CD4-positive, alpha-beta T cell treated with Interferon alpha-2 for 1 hour (primary cell): ENCODE data around the gene GRK6.

ENCODE experiments used
- DNase-seq, 2 donors: peaks; one replicate each; pipeline ENCODE4 v3.0.0-alpha.2; 2020 to 2022

Gene GRK6

DNA sequence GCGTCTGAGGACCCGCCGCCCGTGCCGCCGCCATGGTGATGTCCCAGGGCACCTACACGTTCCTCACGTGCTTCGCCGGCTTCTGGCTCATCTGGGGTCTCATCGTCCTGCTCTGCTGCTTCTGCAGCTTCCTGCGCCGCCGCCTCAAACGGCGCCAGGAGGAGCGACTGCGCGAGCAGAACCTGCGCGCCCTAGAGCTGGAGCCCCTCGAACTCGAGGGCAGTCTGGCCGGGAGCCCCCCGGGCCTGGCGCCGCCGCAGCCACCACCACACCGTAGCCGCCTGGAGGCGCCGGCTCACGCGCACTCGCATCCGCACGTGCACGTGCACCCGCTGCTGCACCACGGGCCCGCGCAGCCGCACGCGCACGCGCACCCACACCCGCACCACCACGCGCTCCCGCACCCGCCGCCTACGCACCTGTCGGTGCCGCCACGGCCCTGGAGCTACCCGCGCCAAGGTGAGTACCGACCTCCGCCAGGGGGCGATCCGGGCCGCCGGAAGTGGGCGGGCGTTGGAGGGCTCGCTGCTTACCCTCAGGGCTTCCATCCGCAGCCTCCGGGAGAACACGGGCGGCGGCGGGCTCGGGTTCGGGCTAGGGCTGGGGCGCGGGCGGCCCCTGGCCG, 28.7 kb downstream of the GRK6 start:
- DNase-seq = peak; percentile 90 to 93

GRCh38 chr5:177455661-177456590, 29.4 kb downstream of the GRK6 start:
- peak; percentile 91 to 94 for DNase-seq

- no peak for DNase-seq
Measured at GRCh38 chr5:177456591-177456964, 30.1 kb downstream of the GRK6 start.

DNA sequence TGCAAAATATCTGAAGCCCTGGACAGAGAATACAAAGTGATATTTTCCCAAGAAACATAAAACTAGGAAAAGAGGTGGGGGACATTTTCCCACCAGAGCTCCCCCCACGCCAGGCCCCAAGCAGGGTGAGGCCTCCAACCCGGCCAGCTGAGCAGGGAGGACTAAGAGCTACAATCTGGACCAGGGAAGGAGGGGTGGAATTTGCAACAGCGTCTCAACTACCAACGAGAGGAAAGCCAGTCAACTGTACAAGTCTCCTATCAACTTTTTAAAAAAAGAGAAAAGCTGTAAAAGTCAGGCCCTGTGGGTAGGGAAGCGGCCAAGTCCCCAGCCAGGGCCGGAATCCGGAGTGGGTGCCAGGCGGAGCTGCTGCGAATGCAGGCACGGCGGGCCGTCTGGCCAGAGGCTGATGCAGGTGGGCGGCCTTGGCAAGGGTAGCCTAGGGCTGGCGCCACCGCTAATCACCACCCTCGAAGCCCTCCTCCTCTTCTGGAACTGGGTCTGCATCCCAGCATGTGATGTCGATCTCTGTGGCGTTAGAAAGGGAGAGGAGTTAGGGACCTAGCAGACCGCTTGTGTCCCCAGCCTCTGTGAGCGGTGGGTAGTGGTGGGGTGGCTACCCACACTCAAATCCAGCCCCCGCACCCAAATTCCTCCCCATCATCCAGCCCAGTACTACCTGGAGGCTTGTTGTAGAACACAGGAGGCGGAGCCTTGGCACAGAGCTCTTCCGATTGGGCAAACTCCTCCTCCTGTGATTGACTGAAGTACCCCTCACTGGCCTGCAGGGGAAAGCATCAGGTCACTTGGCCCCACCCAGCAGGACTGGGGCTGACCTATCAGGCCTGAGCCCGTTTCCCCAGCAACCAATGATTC, 30.7 kb downstream of the GRK6 start:
- DNase-seq = peak; percentile 79 to 86

- DNase-seq = no peak
Measured at GRCh38 chr5:177457852-177458681, 31.6 kb downstream of the GRK6 start.

GRCh38 chr5:177458912-177459350, 32.5 kb downstream of the GRK6 start:
- no peak for DNase-seq

DNA sequence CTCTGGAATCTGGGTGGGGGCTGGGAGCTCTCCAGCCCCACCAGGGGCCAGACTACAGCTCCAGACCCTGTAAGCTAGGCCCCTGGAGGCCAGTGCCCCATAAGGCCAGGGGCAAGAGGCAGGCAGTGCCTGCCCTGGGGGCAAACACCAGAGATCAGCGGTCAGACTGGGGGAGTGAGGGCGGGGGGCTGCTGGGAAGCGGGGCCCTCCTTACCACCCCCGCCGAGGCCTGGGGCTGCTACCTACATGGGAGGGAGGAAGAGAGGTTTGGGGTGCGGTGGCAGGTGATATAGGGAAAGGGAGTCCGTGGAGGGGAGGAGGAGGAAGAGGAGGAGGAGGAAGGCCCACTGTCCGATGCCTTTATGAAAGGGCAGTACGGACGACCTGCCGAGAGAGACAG, 32.9 kb downstream of the GRK6 start:
- DNase-seq = no peak

DNA sequence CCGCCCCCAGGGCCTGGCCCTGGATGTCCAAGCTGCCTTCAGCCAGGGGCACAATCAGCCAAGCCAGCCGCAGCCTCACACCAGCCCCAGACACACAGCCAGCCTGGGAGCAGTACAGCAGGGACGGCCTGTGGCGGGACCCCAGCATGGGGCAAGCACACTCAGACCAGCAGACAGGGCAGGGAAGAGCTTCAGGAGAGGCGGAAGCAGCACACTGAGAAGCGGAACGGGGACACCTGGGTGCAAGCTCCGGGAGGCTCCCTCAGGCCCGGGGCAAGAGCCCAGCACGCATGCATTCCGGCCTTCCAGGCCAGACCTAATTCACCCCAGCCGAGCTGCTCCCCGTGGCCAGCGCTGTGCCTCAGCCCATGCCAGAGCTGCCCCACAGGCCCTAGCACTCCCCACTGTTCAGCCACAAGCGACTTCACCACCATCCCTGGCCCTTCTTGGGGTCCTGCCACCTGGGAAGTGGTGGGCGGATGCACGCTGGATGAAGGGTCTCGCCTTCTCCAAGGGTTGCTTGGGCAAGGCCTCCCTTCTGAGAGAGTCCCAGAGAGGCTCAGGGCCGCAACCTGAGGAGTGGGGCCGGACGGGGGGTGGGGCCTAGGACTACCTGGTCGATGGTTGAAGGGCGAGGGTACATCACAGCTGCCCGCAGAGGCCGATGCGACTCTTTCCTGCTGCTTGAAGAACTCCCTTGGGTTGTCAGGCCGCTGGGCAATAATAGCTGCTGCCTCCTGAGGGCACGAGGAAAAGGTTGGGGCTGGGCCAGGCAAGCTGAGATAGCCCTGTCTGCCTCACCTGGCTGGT, 33.5 kb downstream of the GRK6 start:
- no peak for DNase-seq

DNA sequence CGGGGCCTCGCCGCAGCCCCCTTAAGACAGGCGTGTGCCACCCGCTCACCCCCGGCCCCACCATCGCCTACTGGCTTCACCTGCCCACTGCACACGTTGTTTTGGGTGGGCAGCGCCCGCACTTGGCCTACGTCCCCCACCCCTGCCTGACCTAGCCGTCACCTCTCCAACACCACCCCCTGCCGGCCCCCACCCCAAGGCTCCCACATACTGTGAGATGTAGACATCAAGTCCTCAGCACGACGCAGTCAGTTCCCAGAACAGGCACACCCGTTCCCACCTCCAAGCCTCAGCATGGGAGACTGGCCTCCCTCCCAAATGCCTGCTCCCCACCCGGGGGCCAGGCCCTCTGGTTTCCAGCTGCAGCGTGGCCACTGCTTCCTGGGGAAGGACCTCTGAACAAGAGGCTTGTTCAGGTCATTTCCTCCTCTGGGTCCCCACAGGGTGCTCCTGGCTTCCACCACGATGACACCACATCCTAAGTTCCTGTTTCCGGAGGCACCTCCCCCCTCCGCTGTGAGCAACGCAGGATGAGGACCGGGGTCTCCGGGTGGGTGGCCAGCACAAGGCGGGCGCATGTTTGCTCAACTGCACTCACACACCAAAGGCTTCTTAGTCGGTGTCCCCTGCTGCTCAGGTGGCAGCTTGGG, 35.7 kb downstream of the GRK6 start:
- peak in 1 of 2 donors; percentile 42 for DNase-seq

- no peak for DNase-seq
Measured at GRCh38 chr5:177465044-177465443, 38.6 kb downstream of the GRK6 start.

GRCh38 chr5:177466861-177467260, 40.4 kb downstream of the GRK6 start:
- no peak for DNase-seq

- no peak for DNase-seq
Measured at GRCh38 chr5:177467436-177467835, 41.0 kb downstream of the GRK6 start.

DNA sequence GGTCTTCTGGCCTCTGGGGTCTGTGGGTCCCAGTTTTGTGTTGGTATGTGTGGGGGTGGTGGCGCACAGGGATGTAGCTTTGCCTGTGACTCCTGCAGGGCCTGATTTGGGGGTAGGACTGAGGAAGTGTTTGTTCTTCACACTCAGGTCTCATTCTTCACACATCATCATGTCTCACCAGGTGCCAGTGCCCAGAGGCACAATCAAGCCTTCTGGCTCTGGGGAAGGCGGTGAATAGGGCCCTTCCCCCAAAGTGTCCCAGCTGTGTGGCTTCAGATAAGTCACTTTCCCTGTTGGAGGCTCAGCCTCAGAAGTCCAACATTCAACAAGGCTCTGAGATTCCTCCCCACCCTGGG, 41.8 kb downstream of the GRK6 start:
- no peak for DNase-seq

DNA sequence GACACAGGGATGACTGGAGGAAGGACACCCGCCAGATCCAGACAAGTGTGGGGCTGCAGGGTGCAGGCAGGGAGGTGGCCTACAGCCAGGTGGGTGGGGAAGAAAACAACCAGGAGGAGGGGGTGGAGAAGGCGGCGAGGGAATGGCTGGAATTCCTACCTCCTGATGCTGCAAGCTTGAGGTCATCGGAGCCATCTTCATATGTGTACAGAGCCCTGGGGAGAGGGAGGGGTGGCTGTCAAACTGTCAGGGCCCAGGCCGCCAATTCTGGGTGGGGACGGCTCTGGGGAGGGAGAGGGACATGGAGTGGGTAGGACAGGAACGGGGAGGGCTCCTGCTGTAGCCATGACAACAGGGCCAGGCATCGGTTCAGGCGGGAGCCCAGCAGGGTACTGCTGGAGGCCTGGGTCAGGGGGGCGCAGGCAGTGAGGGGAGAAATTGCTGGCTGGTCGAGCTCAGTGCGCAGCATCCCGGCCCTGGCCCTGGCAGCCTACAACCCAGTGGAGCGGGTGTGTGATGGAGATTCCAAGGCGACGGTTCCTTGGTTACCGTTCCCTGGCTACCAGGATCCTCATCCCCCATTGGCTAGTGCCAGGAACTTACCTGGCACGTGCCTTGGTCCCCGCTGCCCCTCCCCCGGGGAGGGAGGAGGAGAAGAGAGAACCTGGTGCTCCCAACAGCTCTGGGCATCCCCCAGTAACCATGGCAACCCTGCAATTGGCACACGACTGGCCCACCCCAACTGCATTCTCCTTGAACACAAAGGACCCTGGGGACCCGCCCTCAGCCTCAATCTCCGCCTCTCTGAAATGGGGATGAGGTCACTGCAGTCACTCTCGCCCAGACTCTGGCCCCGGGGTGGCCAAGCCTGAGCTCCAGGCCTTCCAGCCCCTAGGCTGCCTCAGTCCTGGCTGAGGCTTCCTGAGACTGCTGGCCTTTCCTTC, 42.5 kb downstream of the GRK6 start:
- DNase-seq = no peak

- DNase-seq = no peak
Measured at GRCh38 chr5:177469750-177470525, 43.5 kb downstream of the GRK6 start.

GRCh38 chr5:177470759-177471536, 44.5 kb downstream of the GRK6 start:
- DNase-seq = no peak

GRCh38 chr5:177471610-177472356, 45.3 kb downstream of the GRK6 start:
- DNase-seq = peak in 1 of 2 donors; percentile 24
